Adipose tissue (tissue), 3 donors: ENCODE results near the gene KCNK4. TPM values are rescaled to one million over a fixed set of nuclear protein-coding genes. Genes with fewer than 3 reads are reported as not detected.

ENCODE experiments used
- H3K27ac ChIP-seq: one replicate; pipeline ENCODE4 v1.5.1; 2013; ENCODE audit warnings: low read depth, low read length
- WGBS, 3 donors: extraction: QIAGEN DNeasy Blood & Tissue Kit; methylation state at CpG; one replicate each; pipeline ENCODE4 v1.1.7; 2013; 5-methylcytosine and 5-hydroxymethylcytosine counted together
- polyA plus RNA-seq, 3 donors: library from polyadenylated mRNA; stranded (reverse); fragments of 200-250 nt; gene quantifications; one replicate each; pipeline ENCODE4 v1.2.3, GENCODE V29; 2013
- donor health status: healthy with polysubstance abuse.
- donor health status: Bipolar disorder and iron deficiency.
- donor health status: healthy.

KCNK4 gene
- polyA plus RNA-seq, 3 donors: 0.04 TPM; not detected in 2

DNA sequence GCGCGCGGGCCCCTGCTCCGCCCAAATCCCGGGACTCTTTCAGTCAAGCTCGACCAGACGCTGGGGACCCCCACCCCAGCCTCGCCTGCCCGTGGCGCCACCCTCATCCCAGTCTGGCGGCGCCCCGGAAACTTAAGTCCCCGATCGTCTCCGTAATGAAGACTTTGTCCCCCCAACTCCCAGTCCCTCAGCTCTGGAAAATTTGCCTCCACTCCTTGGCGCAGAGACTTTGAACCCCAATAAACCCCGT, 39.4 kb upstream of the KCNK4 start:
- H3K27ac ChIP-seq: no peak overlapping the region
- 0 to 1% (median 0%) methylated on average over 17 to 18 of the region's 18 CpGs for WGBS, 3 donors

DNA sequence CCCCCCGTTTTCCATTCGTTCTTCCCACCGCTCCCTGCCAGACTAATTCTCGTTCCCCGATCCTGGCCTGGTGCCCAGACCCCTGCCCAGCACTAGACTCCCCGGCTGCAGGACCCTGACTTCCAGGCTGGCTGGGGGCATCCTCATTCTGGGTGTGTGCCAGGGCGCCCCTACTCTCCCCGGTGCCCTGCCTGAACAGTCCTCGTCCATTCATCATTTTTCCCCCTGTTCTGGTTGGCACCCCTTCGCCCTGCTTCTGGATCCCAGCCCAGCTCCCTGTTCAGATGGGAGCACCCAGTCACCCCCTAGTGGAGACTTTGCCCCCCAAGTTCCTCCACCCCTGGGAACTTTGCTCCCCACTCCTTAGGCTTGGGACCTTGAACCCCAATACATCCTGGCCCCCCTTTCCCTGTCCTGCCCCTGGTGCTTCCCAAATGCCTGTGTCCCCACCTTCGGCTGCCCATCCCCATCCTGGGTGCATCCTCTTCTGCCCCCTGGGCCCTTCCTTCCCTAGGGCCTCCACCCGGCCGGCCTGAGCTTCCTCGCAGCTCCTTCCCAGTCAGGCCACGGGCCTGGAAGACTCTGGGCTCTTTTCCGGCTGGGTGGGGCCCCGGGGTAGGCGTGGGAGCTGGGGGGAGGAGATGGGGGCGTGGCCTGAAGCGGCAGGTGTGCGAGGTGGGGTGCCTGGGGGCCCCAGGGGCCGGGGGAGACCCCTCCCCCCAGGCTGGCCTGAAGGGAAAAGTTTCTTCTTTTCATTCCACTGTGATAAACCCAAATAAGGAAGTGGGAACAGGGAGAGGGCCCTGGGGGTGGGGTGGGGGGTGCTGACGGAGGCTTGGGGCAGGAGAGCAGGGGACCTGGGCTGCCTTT, 38.9 kb upstream of the KCNK4 start:
- H3K27ac ChIP-seq: no peak overlapping the region
- WGBS, 3 donors: 3 to 6% (median 3%) methylated on average over 23 of the region's 23 CpGs

DNA sequence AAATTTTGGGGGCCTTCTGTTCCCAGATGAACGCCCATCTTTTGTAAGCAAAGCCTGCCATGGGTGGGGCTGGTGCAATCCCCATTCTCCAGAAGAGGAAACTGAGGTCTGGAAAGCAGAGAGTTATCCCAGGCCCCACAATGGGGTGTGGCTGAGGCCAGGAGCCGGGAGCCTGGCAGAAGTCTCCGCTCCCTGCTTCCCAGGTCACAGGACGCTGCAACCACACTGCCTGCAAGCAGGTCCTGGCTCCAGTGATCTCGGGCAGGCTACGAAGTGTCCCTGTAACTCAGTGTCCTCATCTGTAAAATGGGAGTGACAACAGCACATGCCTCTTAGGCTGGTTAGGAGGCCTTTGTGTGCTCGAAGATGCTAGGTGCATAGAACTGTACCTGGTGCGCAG, 38.1 kb upstream of the KCNK4 start:
- 77 to 83% (median 82%) methylated on average over 8 of the region's 8 CpGs for WGBS, 3 donors
- H3K27ac ChIP-seq: no peak overlapping the region

DNA sequence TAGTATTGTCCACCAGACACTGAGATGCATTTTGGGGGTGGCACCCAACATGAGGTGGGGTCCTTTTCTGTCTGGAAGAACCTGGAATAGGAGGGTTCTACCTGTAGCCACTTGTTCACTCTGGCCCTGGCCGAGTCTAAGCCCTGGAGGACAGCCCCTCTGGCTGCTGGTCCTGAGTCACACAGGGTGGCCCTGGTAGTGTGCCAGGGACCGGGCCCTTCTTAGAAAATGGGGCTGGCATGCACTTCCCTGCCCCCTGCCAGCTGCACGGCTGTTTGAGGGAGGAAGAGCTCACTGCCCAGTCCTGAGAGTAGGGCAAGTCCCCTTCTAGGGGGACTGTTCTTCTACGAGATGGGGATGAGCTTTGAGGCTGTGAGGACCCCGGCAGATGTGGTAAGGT, 37.6 kb upstream of the KCNK4 start:
- no peak overlapping the region for H3K27ac ChIP-seq
- WGBS, 3 donors: 62 to 65% (median 62%) methylated on average over 5 of the region's 5 CpGs

- WGBS, 3 donors: 87 to 93% (median 93%) methylated on average over 7 of the region's 7 CpGs
- no peak overlapping the region for H3K27ac ChIP-seq
Observed at GRCh38 chr11:64254326-64254725, 36.8 kb upstream of the KCNK4 start.

GRCh38 chr11:64255135-64256128, 35.7 kb upstream of the KCNK4 start:
- 89 to 91% (median 91%) methylated on average over 35 of the region's 35 CpGs for WGBS, 3 donors
- H3K27ac ChIP-seq: no peak overlapping the region

DNA sequence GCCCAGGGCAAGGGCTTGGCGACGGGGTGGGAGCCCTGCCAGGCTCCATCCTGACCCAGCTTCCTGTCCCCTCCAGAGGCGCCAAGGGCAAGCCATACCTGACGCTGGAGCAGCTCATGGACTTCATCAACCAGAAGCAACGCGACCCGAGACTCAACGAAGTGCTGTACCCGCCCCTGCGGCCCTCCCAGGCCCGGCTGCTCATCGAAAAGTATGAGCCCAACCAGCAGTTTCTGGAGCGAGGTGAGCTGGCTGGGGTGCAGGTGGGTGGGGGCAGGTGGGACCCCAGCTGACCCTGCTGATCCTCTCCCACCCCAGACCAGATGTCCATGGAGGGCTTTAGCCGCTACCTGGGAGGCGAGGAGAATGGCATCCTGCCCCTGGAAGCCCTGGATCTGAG, 34.8 kb upstream of the KCNK4 start:
- 86 to 88% (median 86%) methylated on average over 15 of the region's 15 CpGs for WGBS, 3 donors
- no peak overlapping the region for H3K27ac ChIP-seq

GRCh38 chr11:64258356-64258755, 32.7 kb upstream of the KCNK4 start:
- no peak overlapping the region for H3K27ac ChIP-seq
- WGBS, 3 donors: 92 to 93% (median 93%) methylated on average over 21 to 24 of the region's 24 CpGs

- H3K27ac ChIP-seq: no peak overlapping the region
- 91 to 96% (median 92%) methylated on average over 16 to 32 of the region's 32 CpGs for WGBS, 3 donors
Observed at GRCh38 chr11:64258946-64259532, 32.1 kb upstream of the KCNK4 start.

DNA sequence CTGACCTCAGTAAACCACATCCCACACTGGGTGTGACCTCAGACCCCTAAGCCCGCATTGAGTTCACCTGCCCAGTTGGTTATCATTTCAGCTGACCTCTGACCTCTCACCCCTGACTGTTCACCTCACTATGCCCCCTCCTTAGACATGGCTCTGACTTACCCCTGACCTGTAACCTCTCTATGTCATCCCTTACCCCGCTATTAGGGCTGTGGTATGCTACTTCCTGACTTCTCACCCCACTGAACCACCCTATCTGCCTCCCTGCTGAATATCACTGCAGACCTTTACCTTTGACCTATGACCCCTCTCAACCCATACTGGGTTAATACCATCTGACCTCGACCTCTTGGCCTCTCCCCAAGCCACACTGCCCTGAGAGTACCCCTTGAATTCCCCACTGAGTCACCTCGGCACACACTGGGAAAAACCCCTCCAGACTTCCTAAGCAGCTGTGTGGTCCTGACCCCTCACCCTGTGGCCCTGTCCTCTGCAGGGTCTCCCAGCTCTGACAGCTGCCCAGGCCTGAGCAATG, 31.5 kb upstream of the KCNK4 start:
- WGBS, 3 donors: 83 to 85% (median 84%) methylated on average over 4 of the region's 4 CpGs
- H3K27ac ChIP-seq: no peak overlapping the region

- no peak overlapping the region for H3K27ac ChIP-seq
- 89 to 95% (median 92%) methylated on average over 6 of the region's 6 CpGs for WGBS, 3 donors
Observed at GRCh38 chr11:64260147-64260708, 30.9 kb upstream of the KCNK4 start.

GRCh38 chr11:64261556-64262080, 29.5 kb upstream of the KCNK4 start:
- H3K27ac ChIP-seq: no peak overlapping the region
- WGBS, 3 donors: 90 to 93% (median 92%) methylated on average over 18 of the region's 18 CpGs

DNA sequence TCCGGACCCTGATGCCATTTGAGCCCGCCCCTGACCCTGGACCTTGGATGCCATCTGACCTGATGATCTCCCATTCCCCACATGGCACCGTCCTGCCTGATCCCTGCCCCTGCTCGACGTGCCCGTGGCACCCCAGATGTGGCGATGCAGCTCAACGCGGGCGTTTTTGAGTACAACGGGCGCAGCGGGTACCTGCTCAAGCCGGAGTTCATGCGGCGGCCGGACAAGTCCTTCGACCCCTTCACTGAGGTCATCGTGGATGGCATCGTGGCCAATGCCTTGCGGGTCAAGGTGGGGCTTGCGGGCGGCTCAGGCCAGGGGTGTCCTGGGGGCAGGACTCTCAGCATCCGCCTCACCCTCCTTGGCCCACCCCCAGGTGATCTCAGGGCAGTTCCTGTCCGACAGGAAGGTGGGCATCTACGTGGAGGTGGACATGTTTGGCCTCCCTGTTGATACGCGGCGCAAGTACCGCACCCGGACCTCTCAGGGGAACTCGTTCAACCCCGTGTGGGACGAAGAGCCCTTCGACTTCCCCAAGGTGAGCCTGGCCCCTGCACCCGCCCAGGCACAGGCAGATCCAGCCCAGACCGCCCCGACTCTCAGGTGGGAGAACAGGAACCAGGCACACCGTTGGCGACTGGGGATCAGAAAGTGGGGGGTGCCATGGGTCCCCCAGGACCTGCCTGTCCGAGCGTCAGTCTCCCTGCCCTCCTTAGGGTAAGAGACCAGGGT, 28.7 kb upstream of the KCNK4 start:
- no peak overlapping the region for H3K27ac ChIP-seq
- 92 to 94% (median 94%) methylated on average over 40 to 42 of the region's 42 CpGs for WGBS, 3 donors

DNA sequence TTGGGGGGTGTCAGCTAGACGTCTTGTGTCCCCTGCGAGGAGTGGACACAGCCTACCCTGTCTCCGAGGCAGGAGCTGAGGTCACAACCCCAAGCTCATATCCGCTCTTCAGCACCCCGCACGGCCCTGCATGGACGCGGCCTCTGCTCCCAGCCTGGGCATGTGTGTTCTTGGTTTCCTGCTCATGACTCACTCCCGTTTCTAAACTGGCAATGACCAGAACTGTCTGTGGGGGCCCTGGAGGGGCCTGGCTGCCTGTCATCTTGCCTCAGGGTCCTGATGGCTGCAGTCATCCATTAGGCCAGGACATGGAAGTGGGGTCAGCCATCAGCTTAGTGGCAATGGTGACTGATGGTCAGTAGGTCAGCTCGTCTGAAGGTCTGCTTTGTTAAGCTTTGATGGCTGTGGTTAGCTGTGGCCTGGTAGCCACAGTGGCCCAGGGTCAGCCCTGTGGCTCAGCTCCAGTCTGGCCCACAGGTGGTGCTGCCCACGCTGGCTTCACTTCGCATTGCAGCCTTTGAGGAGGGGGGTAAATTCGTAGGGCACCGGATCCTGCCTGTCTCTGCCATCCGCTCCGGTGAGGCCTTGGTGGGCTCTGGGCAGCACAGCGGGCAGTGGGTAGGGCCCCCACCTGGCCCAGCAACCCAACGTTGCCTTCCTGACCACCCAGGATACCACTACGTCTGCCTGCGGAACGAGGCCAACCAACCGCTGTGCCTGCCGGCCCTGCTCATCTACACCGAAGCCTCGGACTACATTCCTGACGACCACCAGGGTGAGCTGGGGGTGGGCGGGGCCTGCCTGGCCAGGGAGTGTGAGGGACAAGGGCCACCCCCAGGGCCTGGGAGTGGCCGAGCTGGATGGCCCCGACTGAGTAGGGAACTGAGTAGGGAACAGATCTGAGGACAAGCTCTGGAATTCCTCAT, 27.8 kb upstream of the KCNK4 start:
- no peak overlapping the region for H3K27ac ChIP-seq
- 84 to 90% (median 86%) methylated on average over 29 of the region's 29 CpGs for WGBS, 3 donors

- 92 to 98% (median 95%) methylated on average over 8 of the region's 8 CpGs for WGBS, 3 donors
- H3K27ac ChIP-seq: no peak overlapping the region
Observed at GRCh38 chr11:64263947-64264317, 27.2 kb upstream of the KCNK4 start.

GRCh38 chr11:64264371-64264852, 26.7 kb upstream of the KCNK4 start:
- no peak overlapping the region for H3K27ac ChIP-seq
- WGBS, 3 donors: 87 to 91% (median 87%) methylated on average over 10 of the region's 10 CpGs
